AG04449 (cell line): ENCODE measurements around the gene TMEM255B.

Source experiments
- CTCF ChIA-PET: fragments of 350-600 bp; formaldehyde crosslinking; extraction: SDS; loops from one replicate; lab custom pipeline; 2021; ENCODE audit warnings: antibody characterized with exemption; lab: Yijun Ruan, JAX
- POLR2A ChIA-PET: fragments of 400-600, 350-600 bp; formaldehyde crosslinking; extraction: SDS; loops from one replicate; lab custom pipeline; 2020; ENCODE audit warnings: antibody characterized with exemption, inconsistent platforms; lab: Yijun Ruan, JAX
- DNase-seq: peaks from one replicate; pipeline ENCODE4 v3.0.0-alpha.2; 2010; ENCODE audit warnings: low read depth, low spot score
- H3K4me3 ChIP-seq: 2 replicates; pipeline ENCODE4 v1.5.1; 2011; ENCODE audit warnings: low read depth, mild to moderate bottlenecking, control low read depth, low read length
- TF ChIP-seq, protein P1 (sequence below): IDR thresholded peaks from one replicate; pipeline ENCODE4 v1.5.1; 2011; ENCODE audit warnings: mild to moderate bottlenecking, moderate library complexity, low read length, control low read depth, inconsistent platforms; ENCODE audit not compliant: insufficient read depth; ENCODE audit errors: missing control alignments

TMEM255B gene

DNA sequence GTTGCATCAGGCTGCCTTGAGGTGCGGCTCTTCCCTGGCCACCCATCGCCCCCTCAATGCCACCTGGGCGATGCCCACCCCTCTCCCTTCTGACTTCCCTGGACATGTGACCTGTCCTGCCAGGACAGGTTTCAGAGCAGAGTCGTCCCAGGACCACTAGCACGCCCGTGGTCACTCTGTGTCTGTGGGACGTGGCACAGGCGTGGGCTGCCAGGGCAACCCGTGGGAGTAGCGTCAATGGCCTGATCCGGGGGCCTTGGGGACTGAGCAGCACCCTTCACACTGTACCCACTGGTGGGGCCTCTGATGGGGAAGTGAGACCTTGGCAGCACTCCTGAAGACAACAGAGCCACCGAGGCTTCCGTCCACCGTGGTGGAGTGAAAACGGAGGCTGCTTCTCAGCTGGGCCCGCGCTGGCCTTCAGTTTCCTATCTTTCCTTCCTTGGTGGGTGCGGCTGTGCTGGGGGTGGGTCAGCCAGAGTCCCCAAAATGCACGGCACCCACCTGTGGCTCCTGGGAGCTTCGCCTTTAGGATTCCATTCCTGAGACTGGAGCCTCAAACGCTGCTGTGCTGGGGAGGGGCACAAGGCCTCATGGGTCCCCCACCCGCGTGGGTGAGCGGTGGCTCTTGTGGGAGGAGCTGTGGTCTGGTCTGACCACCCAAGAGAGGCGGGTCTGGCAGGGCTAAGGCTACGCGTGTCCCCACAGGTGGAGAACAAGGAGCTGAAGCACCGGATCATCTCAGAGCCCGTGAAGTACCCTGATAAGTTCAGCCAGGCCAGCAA is 26.7 kb upstream of the TMEM255B start:
- CTCF ChIA-PET, result interaction anchor here (1.2 kb wide), 1 partner anchor 8 kb away, joined by 5 read pairs; no protein-coding TSS in a partner anchor
- no peak overlapping the region for H3K4me3 ChIP-seq
- DNase-seq, result no peak
- TF ChIP-seq, protein P1, sequence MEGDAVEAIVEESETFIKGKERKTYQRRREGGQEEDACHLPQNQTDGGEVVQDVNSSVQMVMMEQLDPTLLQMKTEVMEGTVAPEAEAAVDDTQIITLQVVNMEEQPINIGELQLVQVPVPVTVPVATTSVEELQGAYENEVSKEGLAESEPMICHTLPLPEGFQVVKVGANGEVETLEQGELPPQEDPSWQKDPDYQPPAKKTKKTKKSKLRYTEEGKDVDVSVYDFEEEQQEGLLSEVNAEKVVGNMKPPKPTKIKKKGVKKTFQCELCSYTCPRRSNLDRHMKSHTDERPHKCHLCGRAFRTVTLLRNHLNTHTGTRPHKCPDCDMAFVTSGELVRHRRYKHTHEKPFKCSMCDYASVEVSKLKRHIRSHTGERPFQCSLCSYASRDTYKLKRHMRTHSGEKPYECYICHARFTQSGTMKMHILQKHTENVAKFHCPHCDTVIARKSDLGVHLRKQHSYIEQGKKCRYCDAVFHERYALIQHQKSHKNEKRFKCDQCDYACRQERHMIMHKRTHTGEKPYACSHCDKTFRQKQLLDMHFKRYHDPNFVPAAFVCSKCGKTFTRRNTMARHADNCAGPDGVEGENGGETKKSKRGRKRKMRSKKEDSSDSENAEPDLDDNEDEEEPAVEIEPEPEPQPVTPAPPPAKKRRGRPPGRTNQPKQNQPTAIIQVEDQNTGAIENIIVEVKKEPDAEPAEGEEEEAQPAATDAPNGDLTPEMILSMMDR, result no peak
- POLR2A ChIA-PET, result no interaction called here

DNA sequence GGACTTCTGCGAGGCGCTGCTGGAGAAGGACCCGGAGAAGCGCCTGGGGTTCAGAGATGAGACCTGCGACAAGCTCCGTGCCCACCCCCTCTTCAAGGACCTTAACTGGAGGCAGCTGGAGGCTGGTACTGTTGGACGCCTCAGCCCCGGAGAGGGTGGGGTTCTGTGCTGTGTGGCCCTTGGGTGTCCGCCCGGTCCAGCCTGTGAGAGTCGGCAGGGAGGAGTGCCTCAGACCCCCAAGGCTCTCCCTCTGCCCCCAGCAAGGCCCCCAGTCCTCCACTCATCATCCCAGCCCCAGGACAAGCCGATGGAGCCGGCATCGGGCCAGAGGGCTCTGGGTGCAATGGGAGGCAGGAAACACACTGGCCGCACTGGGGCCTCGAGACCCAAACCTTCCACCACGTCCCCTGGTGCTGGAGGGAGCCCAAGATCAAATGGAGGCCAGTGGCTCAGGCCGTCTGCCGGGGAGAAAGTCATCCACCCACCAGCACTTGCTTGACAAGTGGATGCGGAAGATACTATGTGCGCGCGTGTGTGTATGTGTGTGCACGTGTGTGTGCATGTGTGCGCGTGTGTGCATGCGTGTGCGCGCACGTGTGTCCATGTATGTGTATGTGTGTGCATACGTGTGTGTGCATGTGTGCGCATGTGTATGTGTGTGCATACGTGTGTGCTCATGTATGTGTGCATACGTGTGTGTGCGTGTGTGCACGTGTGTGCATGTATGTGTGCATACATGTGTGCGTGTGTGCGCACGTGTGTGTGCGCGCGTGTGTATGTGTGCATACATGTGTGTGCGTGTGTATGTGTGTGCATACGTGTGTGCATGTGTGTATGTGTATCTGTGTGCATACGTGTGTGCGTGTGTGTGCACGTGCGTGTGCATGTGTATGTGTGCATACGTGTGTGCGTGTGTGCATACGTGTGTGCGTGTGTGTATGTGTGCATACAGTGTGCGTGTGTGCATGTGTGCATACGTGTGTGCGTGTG is 25.8 kb upstream of the TMEM255B start:
- CTCF ChIA-PET, result interaction anchor here (1.2 kb wide), 1 partner anchor 9 kb away, joined by 5 read pairs; no protein-coding TSS in a partner anchor
- POLR2A ChIA-PET, result no interaction called here
- TF ChIP-seq, protein P1, result no peak
- no peak overlapping the region for H3K4me3 ChIP-seq
- DNase-seq, result no peak

DNA sequence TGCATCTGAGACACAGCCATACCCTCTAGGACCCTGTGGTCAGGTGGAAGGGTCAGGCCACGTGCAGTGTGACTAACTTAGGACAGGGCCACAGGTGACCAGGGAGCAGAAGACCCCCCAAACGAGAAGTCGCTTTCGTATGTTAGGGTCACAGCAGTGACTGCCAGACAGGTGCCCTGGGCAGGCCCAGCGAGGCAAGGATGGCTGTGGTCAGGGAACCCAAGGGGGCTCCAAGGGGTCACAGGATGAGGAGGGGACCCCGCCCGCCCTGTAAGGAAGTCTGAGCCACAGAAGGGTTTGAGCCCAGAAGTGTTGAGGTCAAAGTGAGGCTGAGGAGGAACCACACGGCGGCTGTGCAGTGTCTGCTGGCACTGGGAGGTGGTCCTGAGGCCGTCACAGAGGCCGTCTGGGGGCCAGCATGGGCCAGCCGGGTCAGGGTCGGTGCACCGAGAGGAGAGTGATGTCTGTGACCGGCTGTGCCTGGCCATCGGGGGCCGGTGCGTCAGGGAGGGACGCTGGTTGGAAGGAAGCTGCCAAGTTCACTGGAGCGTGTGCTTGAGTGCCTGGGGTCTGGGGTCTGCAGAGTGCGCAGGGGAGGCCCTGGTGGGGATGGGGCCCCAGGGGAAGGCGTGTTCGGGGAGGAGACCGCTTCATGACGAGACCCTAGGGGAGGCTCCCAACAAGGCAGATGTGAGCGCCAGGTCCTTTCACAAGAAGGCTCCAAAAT is 24.8 kb upstream of the TMEM255B start:
- ChIA-PET POLR2A (no interaction called here), CTCF (no interaction called here)
- no peak overlapping the region for H3K4me3 ChIP-seq
- TF ChIP-seq, protein P1, result no peak
- no peak for DNase-seq

DNA sequence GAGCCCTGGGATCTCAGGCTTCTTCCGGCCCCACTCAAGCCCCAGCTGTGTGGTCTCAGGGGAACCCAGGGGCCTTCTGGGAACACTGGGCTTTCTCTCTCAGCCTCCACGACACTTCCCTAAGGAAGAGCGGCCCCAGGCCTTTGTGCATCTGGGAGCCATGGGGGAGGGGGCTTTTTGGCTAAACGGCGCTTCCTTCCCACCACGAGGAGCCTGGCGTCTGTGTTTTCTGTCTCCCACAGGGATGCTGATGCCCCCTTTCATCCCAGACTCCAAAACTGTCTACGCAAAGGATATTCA is 24.2 kb upstream of the TMEM255B start:
- TF ChIP-seq, protein P1, result no peak
- H3K4me3 ChIP-seq, result no peak overlapping the region
- CTCF ChIA-PET, result no interaction called here
- no peak for DNase-seq
- POLR2A ChIA-PET, result no interaction called here

DNA sequence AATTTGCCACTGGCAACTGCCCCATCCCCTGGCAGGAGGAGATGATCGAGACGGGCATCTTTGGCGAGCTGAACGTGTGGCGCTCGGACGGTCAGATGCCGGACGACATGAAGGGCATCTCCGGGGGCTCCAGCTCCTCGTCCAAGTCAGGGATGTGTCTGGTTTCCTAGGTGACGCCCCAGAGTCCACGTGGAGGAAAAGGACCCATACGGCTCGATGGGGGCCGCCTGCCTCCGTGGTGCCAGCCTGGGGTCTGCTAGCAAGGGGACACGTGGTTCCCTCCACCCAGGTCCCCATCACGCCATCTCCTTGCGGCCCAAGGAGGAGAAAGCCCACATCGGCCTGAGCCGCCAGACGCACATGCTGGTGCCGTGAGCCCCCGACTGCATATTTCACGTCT is 23.8 kb upstream of the TMEM255B start:
- CTCF ChIA-PET, result no interaction called here

More for the DNA sequence above, 23.8 kb upstream of the TMEM255B start:
- TF ChIP-seq, protein P1, result no peak
- DNase-seq, result no peak
- H3K4me3 ChIP-seq, result no peak overlapping the region
- POLR2A ChIA-PET, result no interaction called here
